Sciatic nerve (tissue), 2 donors: ENCODE measurements around the gene C16orf90. TPM values are rescaled to one million over a fixed set of nuclear protein-coding genes. Genes with fewer than 3 reads are reported as not detected.
"Not testable (repeated sequence)": the region's sequence is repeated elsewhere in the genome, so short reads cannot be mapped to it uniquely, and the experiment has no call there.

ENCODE experiments used
- ATAC-seq: fragments of 200-7000 bp; cut with Tn5 transposase; one replicate; pipeline ENCODE4 v1.9.1; 2020; ENCODE audit warnings: mild to moderate bottlenecking, moderate library complexity
- DNase-seq: peaks from one replicate; pipeline ENCODE4 v3.0.0-alpha.2; 2020; ENCODE audit warnings: low spot score
- intact Hi-C: fragments of 100-400 bp; cut with DNase I; formaldehyde crosslinking; loops from one replicate; pipeline ENCODE4 v1.14.2; 2022
- total RNA-seq: library from RNA; stranded (reverse); fragmentation: NEBNext Ultra II Directional; extraction: Animal tissue kit (Norgen Biotek cat#: 25700); gene quantifications from one replicate; pipeline ENCODE4 v1.2.1, GENCODE V29; 2021
- donor health status: DM: no; HTN: no; CAD: no.
- donor health status: DM: no; HTN: no; CAD: no.

C16orf90 gene
- total RNA-seq, 1 donor from 2014 or later = not detected

DNA sequence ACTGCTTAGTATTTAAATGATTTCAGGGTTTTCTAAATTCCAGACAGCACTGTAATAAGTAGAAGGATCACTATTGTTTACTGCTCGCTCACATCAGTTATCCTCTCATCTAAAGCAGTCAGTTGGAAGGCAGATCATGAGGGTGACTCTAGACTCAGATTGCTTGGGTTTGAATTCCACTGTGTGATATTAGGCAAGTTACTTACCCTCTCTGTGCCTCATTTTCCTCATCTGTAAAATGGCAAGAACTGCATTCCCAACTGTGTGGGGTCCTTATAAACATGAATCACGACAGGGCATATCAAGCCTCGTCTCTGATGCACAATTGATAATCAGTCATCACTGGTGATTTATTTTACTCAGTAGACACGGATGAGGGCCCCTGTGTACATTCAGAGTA, 20.6 kb upstream of the C16orf90 start:
- intact Hi-C loops = no loop called here
- DNase-seq = no peak
- ATAC-seq = no peak

DNA sequence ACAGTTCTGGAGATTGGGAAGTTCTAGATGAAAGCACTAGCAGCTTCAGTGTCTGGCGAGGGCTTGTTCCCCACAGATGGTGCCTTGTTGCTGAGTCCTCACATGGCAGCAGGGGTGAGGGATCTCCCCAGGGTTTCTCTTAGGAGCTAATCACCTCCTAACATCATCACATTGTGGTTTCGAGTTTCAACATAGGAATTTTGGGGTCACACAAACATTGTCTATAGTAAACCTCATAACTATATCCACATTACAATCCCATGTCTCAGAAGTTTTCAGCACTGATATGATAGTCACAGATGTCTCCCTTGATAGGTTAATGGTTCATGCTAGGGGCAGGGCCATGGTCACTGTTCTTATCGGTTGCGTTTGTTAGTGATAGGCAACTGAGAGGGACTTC, 19.3 kb upstream of the C16orf90 start:
- DNase-seq (no peak), ATAC-seq (no peak)
- intact Hi-C loops = no loop called here

DNA sequence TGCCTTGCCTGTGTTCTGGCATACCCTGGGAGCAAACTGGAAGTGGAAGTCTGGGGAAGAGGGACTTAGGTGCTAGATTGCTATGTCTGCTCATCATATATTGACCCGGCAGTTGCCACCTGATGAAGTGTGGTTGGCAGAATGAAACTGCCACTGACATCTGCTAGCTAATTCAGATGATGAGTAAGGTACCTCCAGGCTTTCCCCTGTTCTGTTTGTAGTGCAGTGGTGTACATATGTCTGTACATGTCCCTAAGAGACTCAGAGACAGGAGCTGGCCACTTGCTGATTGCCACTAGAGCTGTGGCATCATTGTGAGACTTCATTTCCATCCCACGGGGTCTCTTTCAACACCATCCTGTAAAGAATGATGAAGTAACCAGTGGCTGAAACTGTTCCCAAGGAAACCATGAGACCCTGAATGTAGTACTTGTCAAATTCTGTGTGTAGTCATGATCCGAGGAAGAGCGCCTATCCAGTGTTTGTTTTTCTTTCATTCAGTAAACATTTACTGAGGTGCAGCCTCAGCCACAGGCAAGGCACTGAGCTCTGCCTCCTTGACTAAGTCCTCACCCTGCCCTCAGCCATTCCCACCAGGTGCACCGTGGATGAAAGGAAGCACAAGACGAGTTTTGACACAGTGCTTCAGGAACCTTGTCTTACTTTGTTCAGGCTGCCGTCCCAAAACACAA, 18.7 kb upstream of the C16orf90 start:
- DNase-seq = peak; percentile 12
- intact Hi-C loops = no loop called here
- ATAC-seq = no peak

DNA sequence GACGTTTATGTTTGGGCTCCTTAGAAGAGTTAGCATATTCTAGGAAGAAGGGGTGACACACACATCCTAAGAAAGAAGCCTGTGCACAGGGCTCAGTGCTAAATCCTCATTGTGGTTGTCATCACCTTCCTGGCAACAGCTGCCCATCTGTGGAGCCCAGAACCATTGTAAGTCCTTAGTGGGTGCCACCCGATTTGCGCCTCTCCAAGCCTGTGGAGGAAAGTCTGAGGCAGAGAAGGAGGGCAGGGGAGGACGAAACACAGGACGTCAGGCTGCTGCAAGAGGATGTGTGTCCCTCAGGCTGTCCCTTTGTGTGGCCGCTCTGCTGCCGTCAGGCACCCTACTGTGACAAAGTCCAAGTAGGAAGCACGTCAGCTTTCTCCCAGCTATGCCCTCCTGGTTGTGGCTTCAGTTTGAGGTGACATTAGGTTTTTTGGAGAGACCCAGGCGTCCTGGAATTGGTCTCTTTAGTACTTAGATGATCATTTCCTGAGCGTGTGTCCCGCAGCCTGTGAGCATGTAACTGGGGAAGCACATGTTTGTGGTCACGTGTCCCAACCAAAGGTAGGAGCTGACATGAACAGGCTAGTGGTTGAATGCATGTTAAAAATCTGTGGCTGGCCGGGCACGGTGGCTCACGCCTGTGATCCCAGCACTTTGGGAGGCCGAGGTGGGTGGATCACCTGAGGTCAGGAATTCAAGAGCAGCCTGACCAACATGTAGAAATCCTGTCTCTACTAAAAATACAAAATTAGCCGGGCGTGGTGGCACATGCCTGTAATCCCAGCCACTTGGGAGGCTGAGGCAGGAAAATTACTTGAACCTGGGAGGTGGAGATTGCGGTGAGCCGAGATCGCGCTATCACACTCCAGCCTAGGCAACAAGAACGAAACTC, 16.2 kb upstream of the C16orf90 start:
- intact Hi-C loops = no loop called here
- no peak for ATAC-seq
- DNase-seq = peak; percentile 27

DNA sequence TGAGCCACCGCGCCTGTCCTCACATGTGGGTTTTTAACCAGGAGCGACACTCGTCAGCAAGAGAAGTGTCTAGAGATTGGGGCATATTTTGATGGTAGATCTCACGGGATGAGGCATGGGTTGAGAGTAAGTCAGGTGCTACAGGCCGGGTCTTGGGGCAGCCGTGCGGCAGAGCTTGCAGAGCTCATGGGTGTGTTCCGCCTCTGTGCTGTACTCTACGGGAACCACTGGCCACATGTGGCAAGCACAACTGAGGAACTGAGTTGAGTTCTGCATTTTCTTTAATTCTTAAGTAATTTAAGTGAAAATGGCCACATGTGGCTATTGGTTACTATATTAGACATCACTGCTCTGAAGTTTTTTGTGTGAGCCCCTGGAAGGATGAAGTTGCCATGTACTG, 15.1 kb upstream of the C16orf90 start:
- ATAC-seq = no peak
- intact Hi-C loops = no loop called here
- peak; percentile 32 for DNase-seq

DNA sequence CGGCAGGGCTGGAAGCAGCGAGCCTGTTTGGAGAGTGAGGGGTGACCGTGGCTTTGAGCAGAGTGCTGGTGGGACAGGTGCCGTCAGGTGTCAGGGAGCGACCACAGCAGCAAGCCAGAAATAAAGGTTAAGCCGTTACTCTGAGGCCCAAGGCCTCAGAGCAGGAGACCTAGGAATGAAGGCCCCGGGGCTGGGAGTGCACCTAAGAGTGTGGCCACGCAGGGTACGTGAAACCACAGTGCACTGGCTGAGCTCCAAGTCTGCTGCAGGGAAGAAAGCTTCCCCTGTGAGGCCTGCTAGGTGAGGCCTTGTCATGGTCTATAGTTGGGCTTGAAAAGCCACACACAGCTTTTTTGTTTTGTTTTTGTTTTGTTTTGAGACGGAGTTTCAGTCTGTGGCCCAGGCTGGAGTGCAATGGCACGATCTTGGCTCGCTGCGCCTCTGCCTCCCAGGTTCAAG, 14.2 kb upstream of the C16orf90 start:
- DNase-seq (peak; percentile 46), ATAC-seq (no peak)
- intact Hi-C loops = no loop called here

DNA sequence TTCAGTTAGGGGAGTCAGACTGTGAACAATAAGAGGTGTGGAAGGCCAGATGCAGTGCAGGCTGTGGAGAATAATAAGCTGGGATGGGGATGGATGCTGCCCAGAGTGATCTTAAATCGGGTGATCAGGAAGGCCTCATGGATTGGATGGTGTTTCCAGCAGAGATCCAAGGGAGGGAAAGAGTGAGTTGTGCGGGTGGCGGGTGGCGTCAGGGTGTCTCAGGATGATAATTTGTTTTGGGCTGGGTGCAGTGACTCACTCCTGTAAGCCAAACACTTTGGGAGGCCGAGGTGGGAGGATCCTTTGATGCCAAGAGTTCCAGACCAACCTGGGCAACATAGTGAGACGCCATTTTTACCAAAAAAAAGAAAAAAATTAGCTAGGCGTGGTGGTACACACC, 13.4 kb upstream of the C16orf90 start:
- ATAC-seq (no peak), DNase-seq (peak; percentile 25)
- intact Hi-C loops = no loop called here

DNA sequence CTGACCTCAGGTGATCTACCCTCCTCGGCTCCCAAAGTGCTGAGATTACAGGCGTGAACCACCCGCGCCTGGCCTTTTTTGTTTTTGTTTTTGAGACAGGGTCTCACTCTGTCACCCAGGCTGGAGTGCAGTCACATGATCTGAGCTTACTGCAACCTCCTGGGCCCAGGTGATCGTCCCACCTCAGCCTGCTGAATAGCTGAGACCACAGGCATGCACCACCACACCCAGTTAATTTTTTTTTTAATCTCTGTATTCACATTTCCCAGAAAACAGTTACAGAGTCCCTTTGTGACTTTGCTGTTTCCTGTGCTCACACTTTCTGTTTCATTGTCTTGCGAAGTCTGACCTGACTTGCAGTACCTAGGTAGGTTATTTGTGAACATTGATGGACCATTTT, 8.2 kb upstream of the C16orf90 start:
- intact Hi-C loops = no loop called here
- no peak for ATAC-seq

DNA sequence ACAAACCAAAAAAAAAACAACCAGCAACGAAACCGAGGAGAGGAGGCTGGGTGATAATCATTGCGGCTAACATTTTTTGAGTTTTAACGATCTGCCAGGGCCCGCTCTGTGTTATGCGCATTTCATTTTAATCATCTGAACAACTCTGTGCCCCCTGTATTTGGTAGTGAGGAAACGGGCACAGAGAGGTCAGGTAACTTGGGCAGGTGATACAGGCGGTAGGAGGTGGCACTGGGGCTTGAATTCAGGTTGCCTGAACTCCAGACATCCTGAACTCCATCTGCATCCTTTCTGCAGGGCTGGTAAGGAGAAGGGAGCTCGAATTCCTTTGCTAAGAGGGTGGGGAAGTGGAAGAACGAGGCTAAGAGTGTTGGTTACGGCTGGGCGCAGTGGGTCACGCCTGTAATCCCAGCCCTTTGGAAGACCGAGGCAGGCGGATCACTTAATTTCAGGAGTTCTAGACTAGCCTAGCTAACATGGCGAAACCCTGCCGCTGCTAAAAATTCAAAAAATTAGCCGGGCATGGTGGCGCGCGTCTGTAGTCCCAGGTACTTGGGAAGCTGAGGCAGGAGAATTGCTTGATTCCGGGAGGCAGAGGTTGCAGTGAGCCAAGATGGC, 6.6 kb upstream of the C16orf90 start:
- DNase-seq (peak; percentile 47), ATAC-seq (no peak)
- intact Hi-C loops = no loop called here

More for the DNA sequence above, 8.2 kb upstream of the C16orf90 start:
- DNase-seq = peak; percentile 40

DNA sequence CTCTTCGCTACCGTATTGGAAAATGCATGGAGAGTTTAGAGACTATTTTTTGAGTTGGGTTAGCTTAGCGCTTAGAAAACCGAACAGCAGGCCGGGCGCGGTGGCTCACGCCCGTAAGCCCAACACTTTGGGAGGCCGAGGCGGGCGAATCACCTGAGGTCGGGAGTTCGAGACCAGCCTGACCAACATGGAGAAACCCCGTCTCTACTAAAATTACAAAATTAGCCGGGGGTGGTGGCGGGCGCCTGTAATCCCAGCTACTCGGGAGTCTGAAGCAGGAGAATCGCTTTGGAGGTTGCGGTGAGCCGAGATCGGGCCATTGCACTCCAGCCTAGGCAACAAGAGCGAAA, 6.1 kb upstream of the C16orf90 start:
- ATAC-seq, intact Hi-C loops, DNase-seq: not testable (repeated sequence)

DNA sequence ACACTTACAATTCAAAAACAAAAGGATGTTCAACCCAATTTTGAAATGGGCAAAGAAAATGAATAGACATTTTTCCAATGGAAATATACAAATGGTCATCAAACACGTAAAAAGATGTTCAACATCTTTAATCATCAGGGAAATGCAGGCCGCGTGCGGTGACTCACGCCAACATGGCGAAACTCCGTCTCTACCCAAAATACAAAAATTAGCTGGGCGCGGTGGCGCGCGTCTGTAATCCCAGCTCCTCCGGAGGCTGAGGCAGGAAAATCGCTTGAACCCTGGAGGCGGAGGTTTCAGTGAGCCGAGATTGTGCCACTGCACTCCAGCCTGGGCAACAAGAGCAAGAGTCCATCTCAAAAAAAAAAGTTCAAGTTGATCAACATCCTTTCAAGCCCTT, 3.7 kb upstream of the C16orf90 start:
- ATAC-seq (no peak), DNase-seq (peak; percentile 56)
- intact Hi-C loops = no loop called here

DNA sequence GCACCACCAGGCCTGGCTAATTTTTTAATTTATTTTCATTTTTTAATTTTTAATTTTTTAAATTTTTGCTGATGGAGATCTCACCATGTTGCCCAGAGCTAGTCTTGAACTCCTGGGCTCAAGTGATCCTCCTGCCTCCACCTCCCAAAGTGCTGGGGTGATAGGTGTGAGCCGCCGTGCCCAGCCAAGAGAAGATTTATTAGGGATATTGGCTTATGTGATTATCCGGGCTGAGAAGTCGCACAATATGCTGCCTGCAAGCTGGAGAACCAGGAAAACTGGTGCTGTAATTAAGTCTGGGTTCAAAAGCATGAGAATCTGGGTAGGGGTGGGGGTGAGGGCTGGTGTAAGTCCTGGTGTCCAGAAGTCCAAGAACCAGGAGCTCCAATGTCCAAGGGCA, 2.5 kb upstream of the C16orf90 start:
- DNase-seq = no peak
- ATAC-seq = no peak
- intact Hi-C loops = no loop called here

DNA sequence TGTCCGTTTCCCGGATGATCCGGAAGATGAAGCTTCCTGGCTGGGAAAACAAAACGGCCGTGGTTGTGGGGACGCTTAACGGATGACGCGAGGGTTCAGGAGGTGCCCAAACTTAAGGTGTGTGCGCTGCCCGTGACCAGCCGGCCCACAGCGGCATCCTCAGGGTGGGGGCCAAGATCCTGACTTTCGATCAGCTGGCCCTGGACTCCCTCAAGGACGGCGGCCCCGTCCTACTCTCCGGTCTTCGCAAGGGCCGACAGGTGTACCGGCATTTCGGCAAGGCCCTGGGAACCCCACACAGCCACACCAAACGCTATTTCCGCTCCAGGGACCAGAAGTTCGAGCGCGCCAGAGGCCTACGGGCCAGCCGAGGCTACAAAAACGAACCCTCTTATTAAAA, 1.1 kb upstream of the C16orf90 start:
- no peak for DNase-seq
- ATAC-seq = no peak
- intact Hi-C loops = no loop called here

DNA sequence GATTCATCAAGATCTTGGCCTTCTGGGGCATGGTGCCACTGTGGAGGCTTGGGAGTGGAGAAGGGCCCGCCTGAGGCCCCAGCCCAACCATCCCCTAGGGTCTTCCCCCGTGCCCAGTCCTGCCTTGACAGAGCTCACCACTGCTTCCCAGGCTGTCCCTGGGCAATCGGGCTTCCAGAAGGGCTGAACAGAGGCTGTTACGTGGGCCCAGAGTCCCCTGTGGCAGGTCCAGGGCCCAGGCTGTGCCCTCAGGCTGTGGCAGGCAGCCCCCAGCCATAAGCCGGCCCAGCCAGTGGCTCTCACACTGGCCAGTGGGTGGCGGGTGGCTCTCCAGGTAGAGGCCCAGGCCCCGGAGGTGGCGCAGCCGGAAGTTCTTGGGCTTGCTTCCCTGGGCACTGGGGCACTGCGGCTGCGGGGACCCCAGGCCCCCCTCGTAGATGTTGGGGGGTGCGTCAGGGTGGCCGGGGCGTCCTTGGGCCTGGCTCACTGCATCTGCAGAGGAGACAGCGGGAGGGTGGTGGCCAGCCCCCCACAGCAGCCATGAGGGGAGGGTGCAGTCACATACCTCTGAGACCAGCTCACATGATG, 809 bp downstream of the C16orf90 start:
- intact Hi-C loops = no loop called here
- DNase-seq (no peak), ATAC-seq (no peak)

DNA sequence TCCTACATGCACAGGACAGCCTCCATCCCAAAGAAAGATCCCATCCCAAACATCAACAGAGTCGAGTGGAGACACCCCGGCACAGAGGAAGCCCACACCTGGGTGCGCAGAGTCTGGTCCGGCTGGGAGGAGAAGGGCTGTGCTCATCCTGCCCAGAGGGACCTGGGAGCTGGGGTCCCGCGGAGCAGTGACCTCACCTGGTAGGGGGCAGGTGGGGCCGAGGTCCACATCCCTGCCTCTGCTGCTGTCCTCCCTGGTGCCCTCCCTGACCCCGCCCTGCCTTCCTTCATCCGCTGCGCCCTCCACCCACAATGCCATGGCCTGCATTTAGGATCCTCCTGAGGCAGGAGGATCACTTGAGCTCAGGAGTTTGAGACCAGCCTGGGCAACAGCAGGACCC, 2.9 kb downstream of the C16orf90 start:
- intact Hi-C loops = no loop called here
- no peak for ATAC-seq
- no peak for DNase-seq

DNA sequence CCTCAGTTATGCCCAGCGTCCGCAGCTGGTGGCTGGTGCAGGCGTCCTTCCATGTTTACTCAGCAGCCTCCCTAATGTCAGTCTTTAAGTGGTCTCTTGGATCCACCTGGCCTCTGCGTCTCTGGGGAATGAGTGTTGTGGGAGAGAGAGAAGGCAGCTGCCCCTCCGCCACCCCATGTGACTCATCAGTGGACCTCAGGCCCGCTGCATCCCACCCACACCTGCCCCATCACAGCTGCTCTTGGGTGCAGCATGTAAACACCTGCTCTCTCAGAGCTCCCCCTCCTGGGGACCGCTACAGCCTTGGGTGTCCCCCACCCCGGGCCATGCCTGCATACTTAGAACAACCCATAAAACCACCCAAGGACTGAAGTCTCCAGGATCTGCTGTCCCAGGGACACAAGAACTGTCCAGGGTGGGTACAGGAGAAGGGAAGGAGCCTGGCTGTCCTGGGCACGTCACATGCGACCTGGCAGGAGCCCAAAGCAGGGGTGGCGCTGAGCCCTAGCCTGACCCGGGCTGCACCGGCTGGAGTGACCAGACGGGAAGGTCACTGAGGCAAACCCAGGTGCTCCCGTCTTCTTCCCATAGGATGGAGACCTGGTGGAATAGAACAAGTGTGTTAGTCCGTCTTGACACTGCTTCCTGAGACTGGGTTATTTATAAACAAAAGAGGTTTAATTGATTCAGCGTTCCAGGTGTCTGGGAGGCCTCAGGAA, 4.2 kb downstream of the C16orf90 start:
- no peak for DNase-seq
- intact Hi-C loops = no loop called here
- no peak for ATAC-seq

DNA sequence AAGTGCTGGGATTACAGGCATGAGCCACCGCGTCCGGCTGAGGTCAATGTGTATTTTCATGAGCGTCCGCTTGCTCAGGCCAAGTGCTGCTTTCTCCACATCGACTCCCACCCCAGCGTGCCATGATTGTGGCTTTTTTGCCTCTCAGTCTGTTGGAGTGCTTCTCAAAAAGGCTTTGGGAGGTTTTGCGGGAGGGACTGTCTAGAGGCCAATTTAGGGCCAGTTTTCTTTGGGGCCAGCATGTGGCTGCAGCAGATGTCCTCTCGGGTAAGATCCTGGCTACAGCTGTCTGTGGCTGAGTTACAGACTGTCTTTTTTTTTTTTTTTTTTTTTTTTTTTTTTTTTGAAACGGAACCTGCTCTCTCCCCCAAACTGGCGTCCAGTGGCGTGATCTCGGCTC, 6.5 kb downstream of the C16orf90 start:
- intact Hi-C loops = no loop called here
- DNase-seq = no peak
- ATAC-seq = no peak

DNA sequence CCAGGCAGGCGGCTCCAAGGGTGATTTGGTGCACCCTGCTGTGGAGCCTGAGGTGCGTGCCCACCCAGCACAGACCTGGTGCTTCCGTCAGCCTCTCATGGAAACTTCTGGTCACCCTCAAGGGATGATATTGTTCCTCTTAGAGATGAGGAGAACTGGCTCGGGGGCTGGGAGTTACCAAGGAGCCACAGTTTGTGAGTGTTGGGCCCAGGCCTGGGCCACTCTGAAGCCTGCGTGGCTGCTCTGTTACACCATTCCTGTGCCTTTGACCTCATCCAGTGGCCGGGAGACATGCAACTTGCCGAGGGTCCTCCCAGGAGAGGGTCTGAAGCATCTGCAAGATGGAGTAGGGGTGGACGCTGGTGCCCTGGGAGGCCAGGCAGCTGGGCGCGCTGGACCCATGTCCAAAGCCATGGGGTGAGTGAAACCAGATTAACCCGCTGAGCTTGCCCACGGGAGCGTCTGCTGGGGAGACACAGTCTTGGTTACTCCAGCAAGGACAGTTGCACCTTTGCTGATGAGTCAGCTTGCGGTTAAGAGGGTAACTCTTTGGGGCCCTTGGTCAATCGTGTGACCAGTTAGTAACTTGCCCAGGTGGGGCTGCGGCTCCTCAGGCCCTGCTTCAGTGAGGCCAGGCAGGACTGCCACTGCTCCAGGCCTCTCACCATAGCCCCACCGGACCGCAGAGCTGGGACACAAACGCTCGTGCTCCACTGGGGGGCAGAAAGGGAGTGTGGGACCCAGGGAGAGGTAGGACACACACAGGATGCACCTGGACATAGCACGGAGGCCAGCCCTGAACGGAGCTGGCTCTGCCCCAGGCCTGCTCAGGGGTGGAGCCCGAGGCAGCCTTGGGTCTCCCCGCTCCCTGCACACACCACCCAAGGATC, 7.5 kb downstream of the C16orf90 start:
- ATAC-seq = no peak
- intact Hi-C loops = no loop called here
- DNase-seq = no peak
